EL (cell line): ENCODE results near the gene NEURL2.
"Not testable (repeated sequence)": the region's sequence is repeated elsewhere in the genome, so short reads cannot be mapped to it uniquely, and the experiment has no call there.

Source experiments
- DNase-seq: peaks from one replicate; pipeline ENCODE4 v3.0.0-alpha.2; 2016

NEURL2 gene

DNA sequence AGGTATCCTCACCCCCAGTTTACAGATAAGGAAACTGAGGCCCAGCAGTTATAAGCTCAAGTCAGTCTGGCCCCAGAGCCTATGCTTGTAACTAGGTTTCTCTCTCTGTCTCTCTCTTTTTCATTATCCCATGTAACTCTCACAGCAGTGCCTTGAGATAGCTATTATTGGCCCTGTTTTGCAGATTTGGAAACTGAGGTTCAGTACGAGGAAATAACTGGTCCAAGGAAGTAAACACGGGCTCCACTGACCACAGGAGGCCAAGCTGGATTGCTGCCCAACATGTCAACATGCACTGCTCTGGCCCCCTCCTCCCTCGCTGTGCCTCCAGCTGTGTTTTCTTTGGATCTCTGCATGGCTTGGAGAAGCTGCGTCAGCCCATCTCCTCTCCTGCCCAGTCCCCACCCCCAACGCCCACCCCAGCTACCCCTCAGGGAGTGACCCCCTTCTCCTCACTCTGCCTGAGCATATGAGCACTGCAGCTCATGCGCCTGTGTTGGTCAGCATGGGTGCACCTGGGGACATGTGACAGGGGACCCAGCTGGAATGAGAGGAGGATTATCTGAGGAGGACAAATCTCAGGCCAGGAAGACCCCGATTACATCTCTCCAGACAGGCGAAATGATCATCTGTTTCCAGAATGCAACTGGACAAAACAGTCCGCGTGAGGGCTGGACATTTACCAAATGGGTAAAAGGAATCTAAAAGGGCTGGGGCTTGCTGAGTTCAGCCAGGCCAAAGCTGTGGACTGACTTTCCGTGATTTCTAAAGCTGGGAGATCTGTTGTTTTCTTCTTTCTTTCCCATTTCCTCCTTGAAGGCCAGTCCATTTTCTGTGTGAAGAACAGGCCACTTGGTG, 28.8 kb upstream of the NEURL2 start:
- peak; percentile 33 for DNase-seq

DNA sequence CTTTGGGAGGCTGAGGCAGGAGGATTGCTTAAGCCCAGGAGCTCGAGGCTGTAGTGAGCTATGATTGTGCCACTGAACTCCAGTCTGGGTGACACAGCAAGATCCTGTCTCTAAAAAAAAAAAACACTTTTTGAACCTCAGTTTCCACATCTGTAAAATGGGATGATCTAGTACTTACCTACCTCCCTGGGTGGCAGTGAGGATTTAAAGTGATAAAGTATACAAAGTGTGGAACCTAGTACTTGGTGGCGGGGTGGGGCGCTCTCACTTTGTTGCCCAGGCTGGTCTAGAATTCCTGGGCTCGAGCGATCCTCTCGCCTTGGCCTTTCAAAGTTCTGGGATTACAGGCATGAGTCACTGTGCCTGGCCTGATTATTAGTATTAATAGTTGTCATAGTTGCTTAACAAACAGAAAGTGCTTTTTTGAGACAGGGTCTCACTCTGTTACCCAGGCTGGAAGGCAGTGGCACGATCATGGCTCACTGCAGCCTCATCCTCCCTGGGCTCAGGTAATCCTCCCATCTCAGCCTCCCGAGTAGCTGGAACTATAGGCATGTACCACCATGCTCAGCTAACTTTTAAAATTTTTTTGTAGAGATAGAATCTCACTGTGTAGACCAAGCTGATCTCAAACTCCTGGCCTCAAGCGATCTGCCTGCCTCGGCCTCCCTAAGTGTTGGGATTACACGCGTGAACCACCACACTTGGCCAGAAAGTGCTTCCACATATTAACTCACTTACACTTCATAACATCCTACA, 27.9 kb upstream of the NEURL2 start:
- no peak for DNase-seq

DNA sequence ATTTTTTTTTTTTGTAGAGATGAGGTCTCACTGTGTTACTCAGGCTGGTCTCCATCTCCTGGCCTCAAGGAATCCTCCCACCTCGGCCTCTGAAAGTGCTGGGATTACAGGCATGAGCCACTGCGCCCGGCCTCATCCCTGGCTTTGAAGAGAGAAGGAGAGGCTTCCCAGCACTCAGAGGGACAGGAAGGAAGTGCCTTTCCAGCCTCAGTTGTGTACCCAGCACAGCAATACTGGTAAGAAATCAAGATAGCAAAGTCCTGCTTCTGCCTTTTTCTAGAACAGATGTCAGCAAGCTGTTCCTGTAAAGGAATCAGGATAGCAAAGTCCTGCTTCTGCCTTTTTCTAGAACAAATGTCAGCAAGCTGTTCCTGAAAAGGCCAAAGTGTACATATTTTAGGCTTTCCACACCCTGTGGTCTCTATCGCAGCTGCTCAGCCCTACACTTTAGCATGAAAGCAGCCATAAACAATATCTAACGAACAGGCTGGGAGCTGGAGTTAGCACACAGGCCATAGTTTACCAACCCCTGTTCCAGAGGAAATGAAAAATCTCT, 27.3 kb upstream of the NEURL2 start:
- DNase-seq, result no peak

- no peak for DNase-seq
Observed at GRCh38 chr20:45917790-45918141, 26.8 kb upstream of the NEURL2 start.

DNA sequence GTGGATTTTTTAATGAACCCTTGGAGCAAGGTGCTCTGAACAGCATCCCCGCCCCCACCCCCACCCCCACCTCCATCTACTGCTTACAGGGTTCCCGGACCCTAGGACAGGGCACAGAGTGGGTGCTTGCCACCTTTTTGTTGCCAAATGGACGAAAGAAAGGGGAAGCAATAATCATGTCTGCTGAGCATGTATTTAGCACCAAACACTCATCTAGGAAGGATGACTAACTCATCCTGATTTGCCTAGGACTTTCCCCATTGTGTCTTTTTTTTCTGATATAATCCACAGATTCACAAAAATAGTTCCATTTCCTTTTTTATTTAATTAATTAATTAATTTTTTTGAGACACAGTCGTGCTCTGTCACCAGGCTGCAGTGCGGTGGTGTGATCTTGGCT, 22.1 kb upstream of the NEURL2 start:
- DNase-seq, result no peak

GRCh38 chr20:45912344-45912682, 21.3 kb upstream of the NEURL2 start:
- no peak for DNase-seq

GRCh38 chr20:45911486-45912343, 20.7 kb upstream of the NEURL2 start, which contains the start of gene PLTP:
TSS of gene PLTP (minus strand) at chr20:45912155. CDS start at chr20:45911452, 703 bp downstream.
- peak; percentile 69 for DNase-seq

DNA sequence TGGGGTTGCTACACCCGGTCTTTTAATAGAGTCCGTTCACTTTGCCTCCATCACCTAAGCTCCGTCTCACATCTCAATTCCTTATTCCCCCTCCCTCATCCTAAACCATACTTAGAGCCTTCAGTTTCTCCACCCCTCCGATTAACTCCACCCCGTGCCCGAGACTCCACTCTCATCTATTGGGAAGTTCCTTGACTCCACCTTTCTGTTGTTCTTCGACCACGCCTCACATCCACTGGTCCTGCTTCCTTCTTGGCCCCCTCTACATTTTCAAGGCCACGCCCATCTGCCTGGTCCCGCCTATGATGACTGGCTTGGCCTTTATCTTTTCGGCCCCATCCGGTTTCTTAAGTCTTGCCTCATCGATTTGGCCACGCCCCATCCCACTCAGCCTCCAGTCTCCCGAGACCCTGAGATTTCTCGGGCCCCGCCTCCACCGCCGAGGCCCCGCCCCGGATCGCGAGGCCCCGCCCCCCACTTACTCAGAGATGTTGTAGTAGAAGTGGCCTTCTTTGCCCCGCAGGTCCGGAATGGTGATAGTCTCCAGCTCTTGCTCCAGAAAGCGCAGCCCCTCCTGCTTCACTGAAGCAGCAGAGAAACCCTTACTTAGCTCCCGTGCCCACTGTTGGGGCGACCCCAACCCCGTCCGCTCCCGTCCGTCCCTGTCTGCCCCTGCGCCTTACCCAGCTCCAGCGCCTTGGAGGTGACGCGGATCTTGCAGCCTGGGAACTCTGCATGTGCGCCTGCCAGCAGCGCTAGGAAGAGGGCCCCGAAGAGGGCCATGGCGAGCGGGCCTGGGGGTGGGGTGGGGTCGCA, 19.9 kb upstream of the NEURL2 start:
- peak; percentile 100 for DNase-seq

- DNase-seq, result no peak
Observed at GRCh38 chr20:45909817-45910669, 19.0 kb upstream of the NEURL2 start.

GRCh38 chr20:45909336-45909808, 18.4 kb upstream of the NEURL2 start:
- no peak for DNase-seq

GRCh38 chr20:45908084-45908483, 17.1 kb upstream of the NEURL2 start:
- no peak for DNase-seq

DNA sequence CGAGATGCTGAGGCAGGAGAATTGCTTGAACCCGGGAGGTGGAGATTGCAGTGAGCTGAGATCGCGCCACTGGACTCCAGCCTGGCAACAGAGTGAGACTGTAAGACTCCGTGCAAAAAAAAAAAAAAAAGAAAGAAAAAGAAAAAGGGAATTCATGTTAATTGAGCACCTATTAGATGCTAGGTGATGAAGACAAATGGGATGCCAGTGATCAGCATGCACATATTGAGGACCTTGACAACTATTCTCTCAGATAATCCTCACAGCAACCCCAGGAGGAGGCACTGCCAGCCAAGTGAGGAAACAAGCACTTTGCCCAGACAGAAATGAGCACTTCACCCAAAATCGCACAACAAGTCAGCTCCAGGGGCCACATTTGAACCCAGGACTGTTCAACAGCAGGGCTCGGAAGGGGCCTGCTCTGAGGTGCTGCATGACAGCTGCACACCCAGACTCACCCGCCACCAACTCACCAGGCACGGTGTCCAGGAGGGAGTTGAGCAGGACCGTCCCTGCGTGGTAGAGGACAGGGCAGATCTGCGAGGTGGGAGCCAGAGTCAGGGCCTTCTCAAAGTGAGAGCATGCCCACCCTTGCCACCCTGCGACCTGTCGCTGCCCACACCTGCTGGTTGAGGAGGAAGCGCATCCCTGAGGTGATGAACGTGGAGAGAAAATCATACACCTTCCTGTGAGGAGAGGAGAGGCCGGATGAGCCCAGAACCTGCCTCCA, 16.4 kb upstream of the NEURL2 start:
- no peak for DNase-seq

- peak; percentile 96 for DNase-seq
Observed at GRCh38 chr20:45905505-45906079, 14.6 kb upstream of the NEURL2 start.

DNA sequence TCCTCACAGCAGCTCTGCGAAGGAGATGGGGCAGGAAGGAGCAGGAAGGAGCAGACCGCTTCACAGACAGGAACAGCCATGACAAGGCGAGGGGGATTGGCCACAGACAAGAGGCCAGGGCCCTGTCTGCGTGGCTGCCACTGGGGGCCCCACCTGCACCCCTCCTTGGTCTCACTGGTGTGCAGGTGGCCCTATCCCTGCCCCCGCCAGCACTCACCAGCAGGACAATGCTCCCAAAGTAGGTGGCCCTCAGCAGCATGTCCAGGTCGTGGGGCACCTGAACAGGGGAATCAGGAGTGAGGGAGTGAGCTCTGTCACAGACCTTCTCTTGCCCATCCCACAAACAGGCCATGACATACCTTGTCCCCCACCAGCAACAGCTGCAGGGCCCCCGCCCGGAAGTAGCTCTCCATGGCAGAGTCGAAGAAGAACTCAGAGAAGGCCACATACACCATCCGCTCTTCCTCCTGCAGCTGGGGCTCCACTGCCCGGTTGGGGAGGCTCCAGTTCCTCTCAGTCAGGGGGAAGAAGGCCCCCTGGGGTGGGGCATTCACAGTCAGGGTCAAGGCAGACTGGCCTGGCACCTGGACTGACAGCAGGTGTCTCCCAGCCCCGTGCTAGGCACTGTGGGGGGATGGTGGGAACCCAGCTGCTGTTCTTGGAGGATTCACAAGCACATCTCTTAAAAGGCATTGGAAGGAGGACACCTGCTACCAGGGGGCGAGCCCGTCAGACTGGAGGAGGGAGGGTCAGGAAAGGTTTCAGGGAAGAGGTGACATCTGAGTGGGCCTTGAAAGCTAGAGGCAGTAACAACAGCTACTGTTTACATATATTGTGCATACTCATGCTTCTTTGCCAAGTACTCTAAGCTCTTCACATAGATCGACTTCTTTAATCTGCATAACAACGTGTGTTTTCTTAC, 13.8 kb upstream of the NEURL2 start:
- no peak for DNase-seq

GRCh38 chr20:45902199-45902701, 11.2 kb upstream of the NEURL2 start:
- no peak for DNase-seq

DNA sequence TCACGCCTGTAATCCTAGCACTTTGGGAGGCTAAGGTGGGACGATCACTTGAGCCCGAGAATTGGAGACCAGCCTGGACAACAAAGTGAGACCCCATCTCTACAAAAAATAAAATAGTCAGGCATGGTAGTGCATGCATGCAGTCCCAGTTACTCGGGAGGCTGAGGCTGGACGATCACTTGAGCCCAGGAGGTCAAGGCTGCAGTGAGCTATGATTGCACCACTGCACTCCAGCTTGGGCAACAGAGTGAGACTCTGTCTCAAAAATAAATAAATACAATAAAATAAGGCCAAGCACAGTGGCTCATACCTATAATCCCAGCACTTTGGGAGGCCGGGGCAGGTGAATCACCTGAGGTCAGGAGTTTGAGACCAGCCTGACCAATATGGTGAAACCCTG, 10.3 kb upstream of the NEURL2 start:
- DNase-seq, result not testable (repeated sequence)

- no peak for DNase-seq
Observed at GRCh38 chr20:45899046-45899835, 8.2 kb upstream of the NEURL2 start.

GRCh38 chr20:45898285-45898684, 7.3 kb upstream of the NEURL2 start:
- DNase-seq, result no peak
